ENCODE results near the gene GAS2L2.
A peak's percentile ranks its signal among the peaks of the same experiment; 100 is the strongest.

DNA sequence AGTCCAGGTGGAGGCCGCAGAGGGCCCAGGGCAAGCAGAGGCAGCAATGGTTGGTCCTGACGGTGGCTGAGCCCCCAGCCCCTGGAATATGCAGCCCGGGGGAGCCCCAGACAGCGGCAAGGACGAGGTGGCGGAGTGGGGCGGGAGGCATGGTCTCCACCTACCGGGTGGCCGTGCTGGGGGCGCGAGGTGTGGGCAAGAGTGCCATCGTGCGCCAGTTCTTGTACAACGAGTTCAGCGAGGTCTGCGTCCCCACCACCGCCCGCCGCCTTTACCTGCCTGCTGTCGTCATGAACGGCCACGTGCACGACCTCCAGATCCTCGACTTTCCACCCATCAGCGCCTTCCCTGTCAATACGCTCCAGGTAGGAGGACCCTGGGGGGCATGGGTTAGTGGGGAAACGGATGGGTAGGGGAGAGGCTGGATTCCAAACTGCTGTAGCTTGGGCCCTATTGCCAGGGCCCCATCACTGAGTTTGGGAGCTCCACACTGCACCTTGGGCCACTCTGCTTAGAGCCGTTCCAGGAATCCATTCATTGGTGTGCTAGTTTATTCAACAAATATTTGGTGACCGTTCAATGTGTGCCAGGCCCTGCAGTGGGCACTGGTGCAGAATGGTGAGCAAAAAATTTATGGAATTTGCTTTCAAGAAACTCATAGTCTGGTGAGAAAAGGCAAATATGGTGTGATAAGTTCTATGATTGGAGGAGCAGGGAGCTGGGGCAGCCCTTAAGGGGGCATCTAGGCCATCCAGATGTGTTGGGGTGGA, 17.8 kb downstream of the GAS2L2 start:
- TF ChIP-seq, protein P1, sequence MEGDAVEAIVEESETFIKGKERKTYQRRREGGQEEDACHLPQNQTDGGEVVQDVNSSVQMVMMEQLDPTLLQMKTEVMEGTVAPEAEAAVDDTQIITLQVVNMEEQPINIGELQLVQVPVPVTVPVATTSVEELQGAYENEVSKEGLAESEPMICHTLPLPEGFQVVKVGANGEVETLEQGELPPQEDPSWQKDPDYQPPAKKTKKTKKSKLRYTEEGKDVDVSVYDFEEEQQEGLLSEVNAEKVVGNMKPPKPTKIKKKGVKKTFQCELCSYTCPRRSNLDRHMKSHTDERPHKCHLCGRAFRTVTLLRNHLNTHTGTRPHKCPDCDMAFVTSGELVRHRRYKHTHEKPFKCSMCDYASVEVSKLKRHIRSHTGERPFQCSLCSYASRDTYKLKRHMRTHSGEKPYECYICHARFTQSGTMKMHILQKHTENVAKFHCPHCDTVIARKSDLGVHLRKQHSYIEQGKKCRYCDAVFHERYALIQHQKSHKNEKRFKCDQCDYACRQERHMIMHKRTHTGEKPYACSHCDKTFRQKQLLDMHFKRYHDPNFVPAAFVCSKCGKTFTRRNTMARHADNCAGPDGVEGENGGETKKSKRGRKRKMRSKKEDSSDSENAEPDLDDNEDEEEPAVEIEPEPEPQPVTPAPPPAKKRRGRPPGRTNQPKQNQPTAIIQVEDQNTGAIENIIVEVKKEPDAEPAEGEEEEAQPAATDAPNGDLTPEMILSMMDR (IDR thresholded peaks at IDR 0.05) = peak in 1 of 6 experiments; percentile 28
- TF ChIP-seq POLR2A (IDR thresholded peaks at IDR 0.05) = no peak

Data from thyroid gland (tissue), 4 donors.